SKM-1 treated with dmso at 0.1 percent for 144 hours (cell line): Measurements from ENCODE around the gene TLE2.

ENCODE experiments used
- DNase-seq: peaks from one replicate; lab custom pipeline; 2025; ENCODE audit not compliant: unreplicated experiment; lab: John Stamatoyannopoulos, UW

TLE2 gene

DNA sequence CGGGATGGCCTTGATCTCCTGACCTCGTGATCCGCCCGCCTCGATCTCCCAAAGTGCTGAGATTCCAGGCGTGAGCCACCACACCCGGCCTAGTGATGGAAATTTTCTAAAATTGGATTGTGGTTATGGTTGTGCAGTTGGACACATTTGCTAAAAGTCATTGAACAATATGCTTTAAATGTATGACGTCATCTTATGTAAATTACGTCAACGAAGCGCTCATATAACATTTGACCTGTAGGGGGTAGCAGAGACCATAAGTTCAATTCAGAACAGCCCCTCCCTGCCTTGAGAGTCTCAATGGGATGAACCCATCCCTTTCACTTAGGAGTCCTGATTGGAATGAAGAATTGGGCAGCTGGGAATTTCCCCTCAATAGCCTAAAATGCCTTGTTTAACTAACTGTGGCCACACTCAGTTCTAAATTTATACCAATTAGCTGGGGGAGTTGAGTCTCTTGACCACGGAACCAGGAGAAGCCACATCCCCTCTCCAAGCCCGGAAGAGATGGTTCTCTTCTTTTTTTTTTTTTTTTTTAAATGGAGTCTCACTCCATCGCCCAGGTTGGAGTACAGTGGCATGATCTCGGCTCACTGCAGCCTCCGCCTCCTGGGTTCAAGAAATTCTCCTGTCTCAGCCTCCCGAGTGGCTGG is 66.9 kb downstream of the TLE2 start:
- DNase-seq = peak; percentile 64

DNA sequence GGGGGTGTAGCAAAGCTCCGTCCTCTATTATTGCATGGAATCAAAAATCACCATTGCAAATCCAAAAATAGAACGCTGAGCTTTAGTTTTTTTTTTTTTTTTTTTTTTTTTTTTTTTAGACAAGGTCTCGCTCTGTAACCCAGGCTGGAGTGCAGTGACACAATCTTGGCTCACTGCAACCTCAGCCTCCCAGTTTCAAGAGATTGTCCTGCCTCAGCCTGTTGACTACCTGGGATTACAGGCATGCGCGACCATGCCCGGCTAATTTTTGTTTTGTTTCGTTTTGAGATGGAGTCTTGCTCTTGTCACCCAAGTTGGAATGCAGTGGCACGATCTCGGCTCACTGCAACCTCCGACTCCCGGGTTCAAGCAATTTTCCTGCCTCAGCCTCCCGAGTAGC is 69.0 kb downstream of the TLE2 start:
- no peak for DNase-seq

GRCh38 chr19:2957160-2957559 is 71.9 kb downstream of the TLE2 start:
- DNase-seq = no peak

GRCh38 chr19:2952953-2953481 is 76.1 kb downstream of the TLE2 start:
- DNase-seq = no peak

DNA sequence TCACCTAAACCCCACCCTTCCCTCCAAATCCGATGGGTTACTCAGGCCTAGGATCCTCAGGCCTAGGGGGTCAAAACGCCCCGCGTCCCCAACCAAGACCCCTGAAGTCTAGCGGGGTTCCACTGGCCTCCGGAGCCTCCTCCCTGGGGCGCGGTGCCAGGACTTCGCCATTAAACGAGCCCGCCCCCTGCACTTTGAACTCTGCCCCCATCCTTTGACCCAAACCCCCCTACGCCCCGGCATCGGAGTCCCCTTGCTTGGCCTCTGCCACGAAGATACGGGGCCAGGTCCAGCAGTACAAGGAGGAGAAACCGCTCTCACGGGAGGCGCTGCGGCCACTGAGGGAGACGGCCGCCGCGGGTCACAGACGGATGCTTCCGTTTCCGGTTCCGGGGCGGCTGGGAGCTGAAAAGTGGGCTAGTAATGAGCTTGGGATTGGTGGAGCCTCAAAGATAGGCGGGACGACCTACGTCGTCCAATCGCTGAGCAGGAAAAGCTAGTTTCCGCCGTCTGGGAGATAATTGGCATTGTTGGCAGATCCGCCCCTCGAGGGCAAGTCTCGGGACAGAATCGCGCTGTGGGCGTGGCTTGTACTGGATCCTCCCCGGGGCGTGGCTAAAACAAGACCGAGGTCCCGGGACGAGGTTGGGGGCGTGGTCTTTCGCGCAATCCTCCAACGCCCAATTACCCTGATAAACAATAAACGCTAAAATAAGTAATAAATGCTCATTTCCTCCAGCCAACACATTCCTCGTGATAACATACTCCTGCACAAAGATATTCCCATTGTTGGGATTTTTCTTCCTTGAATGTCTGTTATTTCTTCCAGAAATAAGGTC is 78.6 kb downstream of the TLE2 start:
- peak; percentile 99 for DNase-seq

GRCh38 chr19:2949939-2950285 is 79.2 kb downstream of the TLE2 start:
- no peak for DNase-seq
